ENCODE measurements around the gene BEST4. TPM values are rescaled to one million over a fixed set of nuclear protein-coding genes. Genes with fewer than 3 reads are reported as not detected.
"Not testable (repeated sequence)": the region's sequence is repeated elsewhere in the genome, so short reads cannot be mapped to it uniquely, and the experiment has no call there.

The BEST4 gene
- total RNA-seq, 1 experiment from 2014 or later = not detected

DNA sequence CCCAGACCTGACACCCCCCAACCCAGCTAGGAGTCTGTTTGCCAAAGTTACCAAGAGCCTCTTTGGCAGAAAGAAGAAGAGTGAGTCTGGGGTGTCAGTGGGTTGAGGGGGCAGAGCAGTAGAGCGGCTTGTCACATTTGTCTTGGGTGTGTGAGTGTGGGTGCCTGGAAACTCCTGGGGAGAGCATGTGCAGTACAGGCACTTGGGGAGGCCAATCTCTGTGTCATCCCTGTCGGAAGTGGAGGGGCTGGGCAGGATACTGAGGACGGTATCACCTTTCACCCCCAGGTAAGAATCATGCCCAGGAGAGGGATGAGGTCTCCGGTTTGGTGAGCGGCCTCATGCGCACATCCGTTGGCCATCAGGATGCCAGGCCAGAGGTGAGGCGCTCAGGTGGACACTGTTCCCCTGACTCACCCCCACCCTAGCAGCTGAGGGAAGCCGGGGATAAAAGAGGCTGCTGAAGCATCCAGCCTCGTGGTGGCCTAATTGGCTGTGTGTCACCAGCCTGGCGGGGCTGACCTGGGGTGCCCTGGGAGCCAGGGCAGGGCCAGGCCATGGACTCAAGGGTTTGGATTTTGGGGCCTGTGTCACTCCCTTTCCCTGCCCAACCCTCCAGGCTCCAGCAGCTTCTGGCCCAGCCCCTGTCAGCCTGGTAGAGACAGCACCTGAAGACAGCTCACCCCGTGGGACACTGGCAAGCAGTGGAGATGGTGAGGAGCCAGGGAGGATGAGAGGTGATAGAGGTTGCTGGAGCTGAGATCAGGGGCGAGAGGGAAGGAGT is 15.5 kb upstream of the BEST4 start:
- DNase-seq (ENCODE audit: extremely low read depth, low read depth) = no peak

DNA sequence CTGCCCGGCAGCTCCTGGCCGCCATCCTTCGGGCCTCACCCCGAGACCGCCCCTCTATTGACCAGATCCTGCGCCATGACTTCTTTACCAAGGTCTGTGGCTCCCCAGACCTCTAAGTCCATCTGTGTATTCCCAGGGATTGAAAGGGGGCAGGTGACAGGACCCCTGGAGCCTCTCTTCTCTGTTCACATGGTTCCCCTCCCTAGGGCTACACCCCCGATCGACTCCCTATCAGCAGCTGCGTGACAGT is 15.0 kb upstream of the BEST4 start:
- DNase-seq (ENCODE audit: extremely low read depth, low read depth) = no peak

DNA sequence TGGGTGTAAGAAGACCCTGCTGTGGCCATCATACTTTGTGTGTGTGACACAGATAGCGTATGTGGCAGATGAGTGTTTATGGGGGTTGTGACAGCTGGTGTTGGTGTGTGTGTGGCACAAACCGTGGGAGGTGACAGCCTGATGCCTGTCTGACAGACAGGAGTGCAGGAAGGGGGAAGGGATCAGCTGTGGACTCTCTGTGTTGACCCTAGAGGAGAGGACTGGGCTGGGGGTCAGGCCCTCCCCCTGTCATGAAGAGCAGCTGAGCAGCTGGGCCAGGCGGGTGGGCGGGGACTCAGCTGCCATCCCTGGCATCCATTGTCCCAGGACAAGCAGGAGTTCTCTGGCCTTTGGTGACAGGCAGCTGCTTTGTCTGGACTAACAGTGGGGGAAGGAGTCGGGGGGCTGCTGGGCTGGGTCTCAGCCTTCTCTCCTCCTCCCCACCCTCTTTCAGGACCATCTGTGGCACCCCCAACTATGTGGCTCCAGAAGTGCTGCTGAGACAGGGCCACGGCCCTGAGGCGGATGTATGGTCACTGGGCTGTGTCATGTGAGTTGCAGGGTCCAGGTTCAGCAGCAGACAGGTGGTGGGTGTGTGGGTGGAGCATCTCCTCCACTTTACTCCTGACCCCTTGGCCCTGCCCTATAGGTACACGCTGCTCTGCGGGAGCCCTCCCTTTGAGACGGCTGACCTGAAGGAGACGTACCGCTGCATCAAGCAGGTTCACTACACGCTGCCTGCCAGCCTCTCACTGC is 14.5 kb upstream of the BEST4 start:
- DNase-seq (ENCODE audit: extremely low read depth, low read depth) = no peak

DNA sequence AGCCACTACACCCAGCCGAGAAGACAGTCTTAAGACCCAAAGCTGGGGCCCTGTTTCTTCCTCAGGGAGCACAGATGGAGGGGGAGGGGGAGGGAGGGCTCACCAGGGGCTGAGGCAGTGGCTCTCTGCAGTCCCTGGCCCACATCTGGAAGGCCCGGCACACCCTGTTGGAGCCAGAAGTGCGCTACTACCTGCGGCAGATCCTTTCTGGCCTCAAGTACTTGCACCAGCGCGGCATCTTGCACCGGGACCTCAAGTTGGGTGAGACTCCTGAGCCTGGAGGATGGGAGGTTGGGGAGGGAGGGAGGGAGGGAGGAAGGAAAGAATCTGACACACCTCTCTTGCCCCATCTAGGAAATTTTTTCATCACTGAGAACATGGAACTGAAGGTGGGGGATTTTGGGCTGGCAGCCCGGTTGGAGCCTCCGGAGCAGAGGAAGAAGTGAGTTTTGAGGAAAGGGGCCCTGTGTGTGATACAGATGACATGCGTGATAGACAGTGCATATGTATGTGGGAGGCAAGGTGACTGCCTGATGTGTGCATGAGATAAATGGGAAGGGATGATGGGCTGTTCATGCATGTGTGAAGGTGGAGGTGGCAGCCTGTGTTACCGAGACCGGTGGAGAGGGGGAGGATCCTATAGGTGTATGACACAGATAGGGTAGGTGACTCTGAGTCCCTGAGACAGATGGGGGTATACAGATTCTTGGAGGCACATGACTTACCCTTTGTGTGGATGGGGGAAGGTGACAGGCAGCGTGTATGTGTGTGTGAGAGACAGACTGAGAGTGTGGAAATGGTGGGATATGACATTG is 13.7 kb upstream of the BEST4 start:
- DNase-seq (ENCODE audit: extremely low read depth, low read depth) = no peak

DNA sequence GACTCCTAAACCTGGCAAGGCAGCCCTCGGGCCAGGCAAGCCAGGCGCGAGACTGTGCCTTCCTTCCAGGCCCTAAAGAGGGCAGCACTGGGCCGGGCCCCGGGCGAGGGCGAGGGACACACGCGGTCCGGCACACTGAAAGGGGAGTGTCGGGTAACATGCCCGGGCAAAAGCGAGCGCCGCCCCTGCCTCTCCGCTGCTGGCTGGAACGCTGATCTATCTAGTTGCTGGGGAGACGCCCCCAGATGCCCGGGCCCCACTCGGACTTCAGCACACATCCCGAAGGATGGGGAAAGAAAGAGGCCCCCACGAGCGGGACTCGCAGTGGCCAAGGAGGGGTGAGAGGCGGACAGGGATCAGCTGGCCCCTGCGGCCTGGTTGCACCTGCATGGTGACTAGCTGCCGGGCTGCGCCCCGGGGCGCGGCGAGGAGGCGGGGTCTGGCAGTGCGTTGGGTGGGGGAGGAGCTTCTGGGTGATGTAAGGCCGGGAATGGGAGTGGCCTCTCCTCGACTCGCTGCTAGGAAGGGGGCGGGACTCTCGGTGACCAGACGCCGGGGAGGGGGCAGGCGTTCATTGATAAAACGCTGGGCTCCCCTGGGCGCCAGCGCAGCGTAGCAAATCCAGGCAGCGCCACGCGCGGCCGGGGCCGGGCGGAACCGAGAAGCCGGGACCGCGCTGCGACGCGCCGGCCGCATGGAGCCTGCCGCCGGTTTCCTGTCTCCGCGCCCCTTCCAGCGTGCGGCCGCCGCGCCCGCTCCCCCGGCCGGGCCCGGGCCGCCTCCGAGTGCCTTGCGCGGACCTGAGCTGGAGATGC is 12.0 kb upstream of the BEST4 start, which contains the start of gene PLK3:
Gene PLK3, plus strand, starts transcription at position 608 of the 815 bp plus-strand sequence. Its CDS starts 87 bp downstream, at position 695.
- DNase-seq (ENCODE audit: extremely low read depth, low read depth) = peak; percentile 93

DNA sequence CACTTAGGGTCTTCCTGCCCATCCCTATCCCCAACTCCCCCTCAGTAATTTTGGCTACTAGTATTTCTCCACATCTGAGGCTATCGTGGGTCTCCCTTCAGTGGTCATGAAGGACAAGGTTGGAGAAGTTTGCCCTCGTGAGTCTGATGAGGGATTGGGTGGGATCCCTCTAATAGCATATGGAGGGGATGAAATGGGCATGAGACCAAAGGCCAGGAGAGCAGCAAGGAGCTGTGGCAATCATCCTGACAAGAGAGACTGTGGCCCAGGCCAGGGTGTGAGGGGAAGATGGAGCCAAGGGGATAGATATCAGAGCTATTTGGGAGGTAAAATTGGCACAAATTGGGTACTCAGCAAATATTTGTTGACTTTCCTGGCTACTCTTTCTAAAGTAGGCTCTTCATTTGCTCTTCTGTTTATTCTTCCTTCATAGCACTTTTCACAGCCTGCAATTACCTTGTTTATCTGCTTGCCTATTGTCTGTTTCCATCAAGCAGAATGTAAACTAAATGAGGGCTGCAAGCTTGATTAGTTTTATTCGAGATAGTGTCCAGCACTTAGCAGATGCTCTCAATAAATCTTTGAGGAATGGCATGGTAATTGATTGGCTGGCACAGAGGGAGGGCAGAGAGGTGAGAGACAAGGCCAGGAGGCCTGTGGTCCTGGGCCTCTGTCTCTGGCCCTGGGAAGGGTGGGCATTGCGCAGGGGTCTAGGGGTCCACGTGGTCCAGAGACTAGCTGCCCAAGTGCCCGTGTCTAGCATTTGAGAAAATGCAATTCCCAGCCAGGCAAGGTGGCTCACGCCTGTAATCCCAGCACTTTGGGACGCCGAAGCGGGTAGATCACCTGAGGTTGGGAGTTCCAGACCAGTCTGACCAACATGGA is 10.8 kb upstream of the BEST4 start:
- no peak for DNase-seq (ENCODE audit: extremely low read depth, low read depth)

DNA sequence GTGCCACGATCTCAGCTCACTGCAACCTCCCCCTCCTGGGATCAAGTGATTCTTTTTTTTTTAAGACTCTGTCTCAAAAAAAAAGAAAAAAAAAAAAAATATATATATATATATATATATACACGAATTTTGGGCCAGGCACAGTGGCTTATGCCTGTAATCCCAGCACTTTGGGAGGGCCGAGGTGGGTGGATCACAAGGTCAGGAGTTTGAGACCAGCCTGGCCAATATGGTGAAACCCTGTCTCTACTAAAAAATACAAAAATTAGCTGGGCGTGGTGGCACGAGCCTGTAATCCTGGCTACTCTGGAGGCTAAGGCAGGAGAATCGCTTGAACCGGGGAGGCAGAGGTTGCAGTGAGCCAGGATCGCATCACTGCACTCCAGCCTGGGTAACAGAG is 9.9 kb upstream of the BEST4 start:
- not testable (repeated sequence) for DNase-seq (ENCODE audit: extremely low read depth, low read depth)

DNA sequence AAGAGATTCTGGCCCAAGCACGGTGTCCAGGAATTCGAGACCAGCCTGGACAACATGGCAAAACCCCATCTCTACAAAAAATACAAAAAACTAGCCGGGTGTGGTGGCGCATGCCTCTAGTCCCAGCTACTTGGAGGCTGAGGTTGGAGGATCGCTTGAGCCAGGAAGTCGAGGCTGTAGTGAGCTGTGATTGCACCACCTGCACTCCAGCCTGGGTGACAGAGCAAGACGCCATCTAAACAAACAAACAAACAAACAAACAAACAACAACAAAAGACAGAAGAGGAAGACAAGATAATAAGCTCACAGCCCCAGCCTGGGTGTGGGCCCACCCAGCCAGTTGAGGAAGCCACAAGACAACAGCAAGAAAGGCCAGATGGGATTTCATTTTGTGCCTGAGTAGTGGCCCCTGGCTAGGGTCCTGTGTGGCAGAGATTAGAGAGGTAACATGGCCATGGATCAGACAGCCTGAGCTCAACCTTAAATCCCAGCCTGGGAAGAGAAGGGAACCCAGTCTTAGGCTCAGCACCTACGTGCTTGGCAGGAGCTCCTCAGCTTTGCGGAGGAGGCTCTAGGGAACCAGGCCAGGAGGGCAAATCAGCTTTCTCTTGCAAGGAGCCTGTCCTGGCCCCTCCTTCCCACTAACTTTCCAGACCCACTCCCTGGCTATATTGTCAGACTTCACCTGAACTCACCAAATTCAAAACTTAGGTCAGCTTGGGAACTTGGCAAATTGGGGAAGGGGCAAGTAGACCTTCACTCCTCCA is 4.9 kb upstream of the BEST4 start:
- DNase-seq (ENCODE audit: extremely low read depth, low read depth) = no peak

DNA sequence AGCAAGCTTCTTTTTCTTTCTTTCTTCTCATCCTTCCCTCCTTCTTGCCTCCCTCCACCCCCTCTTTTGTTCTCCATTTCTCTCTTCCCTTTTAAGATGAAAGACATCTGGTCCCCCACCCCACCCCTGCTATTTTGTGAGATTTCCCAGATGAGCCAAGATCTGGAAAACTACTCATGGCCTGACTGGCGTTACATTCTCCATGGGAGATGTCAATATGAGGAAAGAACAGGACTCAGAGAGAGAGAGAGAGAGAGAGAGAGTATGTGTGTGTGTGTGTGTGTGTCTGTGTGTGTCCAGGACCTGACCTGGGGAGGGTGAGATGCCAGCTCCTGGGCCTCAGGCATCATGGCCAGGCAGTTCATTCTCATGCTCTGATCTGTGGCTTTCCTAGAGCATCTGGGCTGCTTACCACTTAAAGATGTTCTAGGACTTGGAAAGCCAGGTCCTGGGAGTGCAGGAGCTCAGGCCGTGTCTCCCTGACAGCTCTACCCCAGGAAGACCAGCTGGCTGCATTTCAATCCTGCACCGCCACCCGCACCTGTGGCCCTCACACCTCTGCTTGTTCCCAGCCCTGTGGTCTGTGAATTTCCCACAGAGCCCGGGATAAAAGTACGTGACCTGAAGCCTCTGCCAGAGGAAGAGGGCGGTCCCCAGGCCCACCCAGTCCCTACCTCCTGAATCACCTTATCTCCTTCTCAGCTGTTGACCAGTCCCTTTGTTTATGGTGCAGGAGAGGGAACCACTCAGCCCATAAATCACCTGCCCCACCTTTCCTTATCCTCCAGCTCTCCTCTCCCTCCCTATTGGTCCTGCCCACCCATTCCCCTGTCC is 3.2 kb upstream of the BEST4 start:
- DNase-seq (ENCODE audit: extremely low read depth, low read depth) = no peak

DNA sequence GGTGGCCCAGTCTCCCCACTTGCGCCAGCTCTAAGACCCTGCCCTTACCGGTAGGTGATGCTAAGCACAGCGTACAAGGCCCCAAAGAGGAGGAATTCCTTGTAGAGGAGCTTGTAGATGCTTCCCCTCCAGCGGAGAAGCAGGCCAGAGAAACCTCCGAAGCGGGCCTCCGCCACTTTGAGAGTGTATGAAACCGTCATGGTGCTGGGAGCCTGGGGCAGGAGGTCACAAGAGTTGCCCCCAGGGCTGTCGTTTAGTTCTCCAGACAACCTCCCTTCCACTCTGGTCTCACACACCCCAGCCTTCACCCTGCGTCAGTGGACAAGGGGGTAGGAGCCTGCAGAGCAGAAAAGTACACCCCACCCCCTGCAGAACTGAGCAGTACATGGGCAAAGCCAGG is 464 bp downstream of the BEST4 start:
- DNase-seq (ENCODE audit: extremely low read depth, low read depth) = no peak

DNA sequence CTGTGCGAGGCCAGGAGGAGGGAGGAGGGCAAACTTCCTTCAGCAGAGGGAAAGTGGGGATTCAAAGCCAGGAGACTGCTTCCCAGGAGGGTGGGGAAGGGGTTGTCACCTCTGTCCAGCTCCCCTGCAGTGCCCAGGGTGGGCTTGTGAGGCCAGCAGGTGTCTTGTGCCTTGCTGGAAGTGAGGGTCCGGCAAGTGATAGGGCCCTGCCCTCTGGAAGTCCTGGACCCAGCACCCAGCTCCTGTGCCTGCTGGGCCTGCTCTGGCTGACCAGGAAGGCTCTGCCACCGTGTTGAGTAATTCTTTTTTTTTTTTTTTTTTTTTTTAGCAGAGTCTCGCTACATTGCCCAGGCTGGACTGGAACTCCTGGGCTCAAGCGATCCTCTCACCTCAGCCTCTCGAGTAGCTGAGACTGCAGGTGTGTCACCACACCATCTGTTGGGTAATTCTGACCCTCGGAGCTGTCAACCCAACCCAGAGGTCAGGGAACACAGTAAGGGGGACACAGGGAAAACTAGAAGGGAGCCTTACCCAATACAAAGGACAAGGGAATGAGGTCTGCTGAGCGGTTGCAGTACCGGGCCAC is 1.0 kb downstream of the BEST4 start:
- no peak for DNase-seq (ENCODE audit: extremely low read depth, low read depth)

DNA sequence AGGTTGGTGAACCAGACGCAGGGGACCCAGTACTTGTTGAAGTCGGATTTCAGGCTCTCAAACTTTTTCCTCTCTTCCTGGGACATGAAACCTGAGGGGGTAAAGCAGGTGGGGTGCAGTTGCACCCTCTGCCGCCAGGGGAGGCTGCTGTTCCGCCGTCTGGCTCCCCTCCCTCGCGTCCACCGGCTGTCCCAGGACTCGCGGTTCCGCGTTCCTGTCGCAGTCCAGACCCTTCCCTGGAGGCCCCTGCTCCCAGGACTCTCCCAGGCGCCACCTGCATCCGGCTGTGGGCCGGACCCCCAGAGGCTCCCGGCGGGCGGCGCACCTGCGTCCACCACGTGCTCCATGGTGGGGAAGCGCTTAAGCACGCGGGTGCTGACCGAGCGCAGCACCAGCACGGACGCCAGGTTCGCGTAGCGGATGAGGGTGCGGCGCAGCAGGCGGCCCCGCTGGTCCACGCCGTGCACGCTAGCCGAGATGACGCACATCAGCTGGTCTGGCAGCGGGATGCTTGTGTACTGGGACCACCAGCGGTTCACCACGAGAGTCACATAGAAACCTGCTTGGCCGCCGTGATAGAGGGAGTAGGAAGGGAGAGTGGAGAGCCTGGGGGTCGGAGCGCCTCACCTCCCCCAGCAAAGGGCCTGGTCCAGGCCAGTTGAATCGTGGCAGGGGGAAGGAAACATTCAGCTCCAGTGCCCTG is 1.7 kb downstream of the BEST4 start:
- peak; percentile 44 for DNase-seq (ENCODE audit: extremely low read depth, low read depth)

DNA sequence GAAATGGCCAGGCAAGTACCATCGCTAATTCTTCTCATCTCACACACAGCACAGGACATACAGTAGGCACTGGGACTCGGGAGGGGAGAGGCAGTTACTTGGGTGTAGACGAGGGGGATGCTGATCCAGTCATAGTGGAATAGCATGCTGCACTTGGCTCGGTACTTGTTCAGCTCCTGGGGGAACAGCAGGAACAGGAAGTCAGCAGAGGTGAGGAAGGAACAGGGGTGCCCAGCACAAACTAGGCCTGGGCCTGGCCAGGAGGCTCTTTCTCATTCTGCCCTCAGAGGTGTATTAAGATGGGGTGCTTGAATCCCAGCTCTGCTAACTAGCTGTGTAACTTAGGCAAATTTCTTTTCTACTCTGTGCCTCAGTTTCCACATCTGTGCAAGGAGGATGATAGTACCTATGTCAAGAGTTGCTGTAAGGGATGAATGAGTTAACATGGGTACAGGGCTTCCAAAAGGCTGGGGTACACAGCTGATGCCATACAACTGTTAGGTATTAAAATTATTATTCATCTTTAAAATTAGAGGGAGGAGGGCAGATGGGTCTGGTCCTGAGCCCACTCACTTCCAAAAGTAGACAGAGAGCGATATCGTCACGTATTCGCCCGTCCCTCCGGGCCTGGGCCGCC is 2.4 kb downstream of the BEST4 start:
- no peak for DNase-seq (ENCODE audit: extremely low read depth, low read depth)

DNA sequence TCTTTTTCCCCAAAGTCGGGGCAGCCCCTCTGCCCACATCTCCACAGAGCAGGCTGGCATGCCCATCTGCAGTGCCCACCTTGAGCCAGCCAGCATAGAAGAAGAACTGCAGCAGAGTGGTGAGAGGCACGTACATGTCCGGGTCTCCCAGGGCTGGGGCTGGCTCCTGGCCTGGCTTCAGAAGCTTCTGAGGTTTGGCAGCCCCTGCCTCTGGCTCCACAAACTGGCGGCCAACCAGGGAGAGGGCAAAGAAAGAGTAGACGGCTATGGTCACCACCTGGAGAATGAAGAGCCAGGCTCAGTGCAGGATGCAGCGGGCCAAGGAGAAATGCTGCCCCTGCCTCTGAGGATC is 3.0 kb downstream of the BEST4 start:
- no peak for DNase-seq (ENCODE audit: extremely low read depth, low read depth)

DNA sequence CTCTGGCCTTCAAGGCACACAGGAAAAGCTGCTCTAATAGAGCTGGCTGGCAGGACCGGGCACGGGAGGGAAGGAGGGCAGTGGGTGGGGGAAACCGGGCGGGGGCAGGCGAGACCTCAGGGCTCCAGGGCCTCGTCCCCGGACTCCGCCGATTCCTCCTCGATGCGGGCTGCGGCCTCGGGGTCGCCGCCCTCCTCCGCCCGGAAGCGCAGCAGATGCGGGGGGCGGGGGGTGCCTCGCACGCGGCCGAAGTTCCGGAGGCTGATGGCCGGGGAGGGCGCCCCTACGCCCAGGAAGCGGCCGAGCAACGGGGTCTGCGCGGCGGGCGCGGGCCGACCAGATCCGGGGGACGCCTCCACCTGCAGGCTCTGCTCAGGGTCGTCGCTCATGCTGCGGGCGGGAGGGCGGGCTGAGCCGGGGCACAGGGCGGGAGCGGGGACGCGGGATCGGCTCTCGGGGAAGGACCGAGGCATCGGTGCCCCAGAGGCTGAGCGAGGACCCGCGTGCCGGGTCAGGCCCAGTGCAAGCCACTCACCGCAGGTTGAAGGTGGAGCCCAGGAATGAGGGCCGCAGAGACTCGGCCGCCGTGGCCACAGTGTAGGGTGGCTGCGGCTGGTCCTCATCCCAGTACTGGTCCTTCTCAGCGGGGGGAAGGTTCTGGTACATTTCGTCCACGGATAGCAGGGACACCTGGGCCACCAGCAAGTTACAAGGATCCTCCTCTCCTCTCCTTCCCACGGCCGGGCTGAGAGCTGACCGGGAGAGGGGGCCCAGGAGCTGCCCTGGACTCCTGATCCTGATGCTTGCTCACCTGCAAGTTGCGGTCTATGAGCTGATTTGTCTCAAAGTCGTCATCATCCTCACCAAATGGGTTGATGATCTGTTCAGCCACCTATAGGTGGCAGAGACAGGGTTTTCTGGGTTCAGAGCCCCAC is 3.6 kb downstream of the BEST4 start:
- no peak for DNase-seq (ENCODE audit: extremely low read depth, low read depth)

DNA sequence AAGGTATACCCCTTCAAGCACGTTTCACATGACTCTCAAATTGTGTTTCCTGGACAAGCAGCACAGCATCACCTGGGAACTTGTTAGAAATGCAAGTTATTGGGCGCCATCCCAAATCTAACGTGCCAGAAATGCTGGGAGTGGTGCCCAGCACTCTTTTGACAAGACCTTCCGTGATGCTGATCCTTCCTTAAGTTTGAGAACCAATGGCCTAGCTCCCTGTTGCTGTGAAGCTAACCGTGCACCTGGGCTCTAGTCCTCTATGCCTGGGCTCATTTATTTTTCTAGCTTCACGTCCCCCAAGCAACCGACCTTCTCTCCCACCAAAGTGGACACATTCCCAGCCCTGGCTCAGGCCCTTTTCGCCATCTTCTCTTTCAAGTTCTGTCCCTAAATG is 4.3 kb downstream of the BEST4 start:
- no peak for DNase-seq (ENCODE audit: extremely low read depth, low read depth)
